HCT116 (cell line): ENCODE results near the gene UBR2. TPM values are rescaled to one million over a fixed set of nuclear protein-coding genes. Genes with fewer than 3 reads are reported as not detected.

Experiments used
- ATAC-seq: fragments of 200-7000 bp; cut with Tn5 transposase; 2 replicates; pipeline ENCODE4 v1.9.1; 2020; ENCODE audit warnings: mild to moderate bottlenecking, moderate library complexity
- BruUV-seq: library from RNA; stranded (reverse); fragments of 400-500 nt; replicated peaks from 2 replicates; lab custom pipeline; 2021; lab: Mats Ljungman, UMichigan
- CTCF ChIA-PET: fragments of 300-600 bp; sonication (Branson Sonifier 250); formaldehyde crosslinking; loops from one replicate; lab custom pipeline; 2021; ENCODE audit warnings: antibody characterized with exemption; lab: Charles Lee
- POLR2A ChIA-PET: fragments of 300-600, 350-600 bp; sonication (Branson Sonifier 250); formaldehyde crosslinking; loops from one replicate; lab custom pipeline; 2021; ENCODE audit warnings: antibody characterized with exemption; lab: Charles Lee
- RAD21 ChIA-PET, 2 experiments: fragments of 300-600 bp; sonication (Branson Sonifier 250); formaldehyde crosslinking; loops; one replicate each; lab custom pipeline; 2023; ENCODE audit warnings: low total read pairs in 2 of 2; ENCODE audit not compliant: uncharacterized antibody in 2 of 2, unreplicated experiment in 2 of 2, low non-redundant PET in 1 of 2; lab: Charles Lee
- DNase-seq: peaks from one replicate; pipeline ENCODE4 v3.0.0-alpha.2; 2010; ENCODE audit warnings: low read depth, low spot score
- H2AFZ ChIP-seq: fragments of 200-600 bp; shearing (Covaris generic), sonication (generic); 2 replicates; pipeline ENCODE4 v1.6.1; 2017; ENCODE audit warnings: low read depth, mixed run types, mixed read lengths, antibody characterized with exemption, low read length; ENCODE audit not compliant: poor library complexity, severe bottlenecking
- H3K27ac ChIP-seq: 2 replicates; pipeline ENCODE4 v1.5.1; 2012; ENCODE audit warnings: low read depth, low read length
- H3K27me3 ChIP-seq: fragments of 200-600 bp; sonication (generic); 2 replicates; pipeline ENCODE4 v1.6.1; 2016; ENCODE audit warnings: mixed run types, low read length, mixed read lengths; ENCODE audit not compliant: insufficient read depth
- H3K36me3 ChIP-seq, 2 experiments: fragments of 200-500 bp in 1 of 2; fragments of 200-600 bp in 1 of 2; sonication (Bioruptor generic) in 1 of 2; sonication (generic) in 1 of 2; 2 replicates each; pipeline versions ENCODE4 v1.5.1 to v1.6.1; 2014 to 2016; ENCODE audit warnings: low read length in 2 of 2, inconsistent platforms in 1 of 2, mixed read lengths in 1 of 2, mixed run types in 1 of 2; ENCODE audit not compliant: insufficient read depth in 2 of 2, control insufficient read depth in 1 of 2
- H3K4me1 ChIP-seq, 2 experiments: fragments of 200-600 bp in 1 of 2; sonication (generic) in 1 of 2; 2 replicates each; pipeline versions ENCODE4 v1.5.1 to v1.6.1; 2012 to 2017; ENCODE audit warnings: low read length in 2 of 2, inconsistent platforms in 1 of 2, mild to moderate bottlenecking in 1 of 2, mixed read lengths in 1 of 2, mixed run types in 1 of 2, moderate library complexity in 1 of 2; ENCODE audit not compliant: insufficient read depth in 2 of 2, control insufficient read depth in 1 of 2
- H3K4me2 ChIP-seq: fragments of 200-600 bp; sonication (generic); 2 replicates; pipeline ENCODE4 v1.6.1; 2017; ENCODE audit warnings: mixed run types, low read length, mixed read lengths
- H3K4me3 ChIP-seq, 2 experiments: fragments of 200-600 bp in 1 of 2; sonication (generic) in 1 of 2; replicated peaks in 1 of 2; 2 replicates each; pipeline ENCODE4 v1.5.1; 2011 to 2016; ENCODE audit warnings: low read length in 2 of 2, control low read depth in 1 of 2, low read depth in 1 of 2, mild to moderate bottlenecking in 1 of 2, mixed read lengths in 1 of 2, mixed run types in 1 of 2
- H3K79me2 ChIP-seq: fragments of 200-600 bp; sonication (generic); 2 replicates; pipeline ENCODE4 v1.6.1; 2017; ENCODE audit warnings: mild to moderate bottlenecking, mixed run types, low read length, moderate library complexity, mixed read lengths; ENCODE audit not compliant: insufficient read depth
- H3K9ac ChIP-seq: fragments of 200-600 bp; sonication (generic); 2 replicates; pipeline ENCODE4 v1.6.1; 2016; ENCODE audit warnings: low read length, mixed read lengths
- H3K9me2 ChIP-seq: fragments of 200-600 bp; sonication (generic), shearing (Covaris generic); 2 replicates; pipeline ENCODE4 v1.6.1; 2017; ENCODE audit warnings: mixed run types, mild to moderate bottlenecking, moderate library complexity; ENCODE audit not compliant: insufficient read depth
- H3K9me3 ChIP-seq, 2 experiments: fragments of 200-500 bp in 1 of 2; fragments of 200-600 bp in 1 of 2; sonication (Bioruptor generic) in 1 of 2; sonication (generic) in 1 of 2; 2 replicates each; pipeline ENCODE4 v1.6.1; 2014 to 2017; ENCODE audit warnings: low read length in 2 of 2, mixed read lengths in 2 of 2, inconsistent platforms in 1 of 2, low read depth in 1 of 2, mild to moderate bottlenecking in 1 of 2, mixed run types in 1 of 2, moderate library complexity in 1 of 2; ENCODE audit not compliant: control insufficient read depth in 1 of 2, insufficient read depth in 1 of 2
- H4K20me1 ChIP-seq: fragments of 200-600 bp; sonication (generic), shearing (Covaris generic); 2 replicates; pipeline ENCODE4 v1.6.1; 2017; ENCODE audit warnings: mixed run types, mild to moderate bottlenecking, moderate library complexity; ENCODE audit not compliant: insufficient read depth
- ELF1 ChIP-seq: IDR thresholded peaks from 2 replicates; pipeline ENCODE4 v1.6.1; 2012; ENCODE audit warnings: low read depth, borderline replicate concordance
- FOSL1 ChIP-seq: IDR thresholded peaks from 2 replicates; pipeline ENCODE4 v1.6.1; 2012; ENCODE audit warnings: low read depth
- SRF ChIP-seq: IDR thresholded peaks from 2 replicates; pipeline ENCODE4 v1.6.1; 2012; ENCODE audit warnings: low read depth
- YY1 ChIP-seq: IDR thresholded peaks from 2 replicates; pipeline ENCODE4 v1.6.1; 2011; ENCODE audit warnings: low read length, low read depth, moderate library complexity, mild to moderate bottlenecking; ENCODE audit not compliant: insufficient replicate concordance; ENCODE audit errors: extremely low read depth
- ZBTB33 ChIP-seq: IDR thresholded peaks from 2 replicates; pipeline ENCODE4 v1.6.1; 2011; ENCODE audit warnings: mild to moderate bottlenecking, low read length, moderate library complexity; ENCODE audit not compliant: insufficient replicate concordance; ENCODE audit errors: extremely low read depth
- ZNF274 ChIP-seq: fragments of 200-500 bp; sonication (Bioruptor generic); IDR thresholded peaks from 2 replicates; pipeline ENCODE4 v1.6.1; 2014; ENCODE audit warnings: mild to moderate bottlenecking, low read depth, low read length, inconsistent platforms
- intact Hi-C: fragments of 100-400 bp; cut with micrococcal nuclease; formaldehyde crosslinking; loops from 2 replicates; pipeline ENCODE4 v1.10.0; 2022
- total RNA-seq: library from RNA; stranded (reverse); gene quantifications from one replicate; pipeline ENCODE4 v1.2.1, GENCODE V29; 2021; ENCODE audit not compliant: unreplicated experiment
- TF ChIP-seq, protein P1 (sequence below), 3 experiments: fragments of 200-600 bp in 1 of 3; sonication (generic) in 1 of 3; IDR thresholded peaks in 2 of 3; conservative IDR thresholded peaks in 1 of 3; 2 replicates each; pipeline ENCODE4 v1.5.1; 2012 to 2017; ENCODE audit warnings: low read depth in 2 of 3, low read length in 2 of 3, antibody characterized with exemption in 1 of 3, borderline replicate concordance in 1 of 3, control low read depth in 1 of 3, mild to moderate bottlenecking in 1 of 3, mixed read lengths in 1 of 3, mixed run types in 1 of 3, moderate library complexity in 1 of 3; ENCODE audit not compliant: insufficient read depth in 1 of 3

UBR2 gene
- total RNA-seq, 1 experiment from 2014 or later: 20.5 TPM

DNA sequence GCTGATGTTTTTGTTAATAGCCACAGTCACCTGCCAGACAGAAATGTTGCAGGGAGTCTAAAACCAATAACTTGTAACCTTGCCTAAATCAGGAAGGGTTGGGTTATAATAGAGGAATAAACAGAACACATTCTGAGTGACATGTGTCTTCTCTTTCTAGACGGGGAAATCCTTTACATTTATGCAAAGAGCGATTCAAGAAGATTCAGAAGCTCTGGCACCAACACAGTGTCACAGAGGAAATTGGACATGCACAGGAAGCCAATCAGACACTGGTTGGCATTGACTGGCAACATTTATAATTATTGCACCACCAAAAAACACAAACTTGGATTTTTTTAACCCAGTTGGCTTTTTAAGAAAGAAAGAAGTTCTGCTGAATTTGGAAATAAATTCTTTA is 127.0 kb downstream of the UBR2 start:
- H3K4me3 ChIP-seq: no peak overlapping the region
- ATAC-seq (no peak), DNase-seq (no peak)
- no peak overlapping the region for H2AFZ ChIP-seq
- no peaks in the 10 kb centered on the region for H4K20me1 ChIP-seq
- peaks cover 8 to 28% of the 10 kb centered on the region in 2 experiments; a peak in 3 of 4 replicates for H3K36me3 ChIP-seq
- TF ChIP-seq SRF (no peak), FOSL1 (no peak), ZBTB33 (no peak), ZNF274 (no peak), YY1 (no peak), ELF1 (no peak)
- TF ChIP-seq, protein P1, sequence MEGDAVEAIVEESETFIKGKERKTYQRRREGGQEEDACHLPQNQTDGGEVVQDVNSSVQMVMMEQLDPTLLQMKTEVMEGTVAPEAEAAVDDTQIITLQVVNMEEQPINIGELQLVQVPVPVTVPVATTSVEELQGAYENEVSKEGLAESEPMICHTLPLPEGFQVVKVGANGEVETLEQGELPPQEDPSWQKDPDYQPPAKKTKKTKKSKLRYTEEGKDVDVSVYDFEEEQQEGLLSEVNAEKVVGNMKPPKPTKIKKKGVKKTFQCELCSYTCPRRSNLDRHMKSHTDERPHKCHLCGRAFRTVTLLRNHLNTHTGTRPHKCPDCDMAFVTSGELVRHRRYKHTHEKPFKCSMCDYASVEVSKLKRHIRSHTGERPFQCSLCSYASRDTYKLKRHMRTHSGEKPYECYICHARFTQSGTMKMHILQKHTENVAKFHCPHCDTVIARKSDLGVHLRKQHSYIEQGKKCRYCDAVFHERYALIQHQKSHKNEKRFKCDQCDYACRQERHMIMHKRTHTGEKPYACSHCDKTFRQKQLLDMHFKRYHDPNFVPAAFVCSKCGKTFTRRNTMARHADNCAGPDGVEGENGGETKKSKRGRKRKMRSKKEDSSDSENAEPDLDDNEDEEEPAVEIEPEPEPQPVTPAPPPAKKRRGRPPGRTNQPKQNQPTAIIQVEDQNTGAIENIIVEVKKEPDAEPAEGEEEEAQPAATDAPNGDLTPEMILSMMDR (IDR thresholded peaks at IDR 0.05 in 2 of 3, conservative IDR thresholded peaks at IDR 0.05 in 1 of 3; ENCODE audit: borderline replicate concordance in 1 of 3, insufficient read depth in 1 of 3, low read depth in 2 of 3, low read length in 2 of 3): no peak
- no peaks in the 10 kb centered on the region for H3K27me3 ChIP-seq
- intact Hi-C loops: no loop called here
- no peaks in the 10 kb centered on the region for H3K9me3 ChIP-seq
- no peaks in the 10 kb centered on the region for H3K79me2 ChIP-seq
- BruUV-seq: no TSS peak
- no peaks in the 10 kb centered on the region for H3K9me2 ChIP-seq
- H3K27ac ChIP-seq: no peak overlapping the region
- POLR2A ChIA-PET: no interaction called here
- H3K4me2 ChIP-seq: no peak overlapping the region
- no peak overlapping the region for H3K9ac ChIP-seq
- RAD21 ChIA-PET: no interaction called here
- peaks cover 16 to 31% of the 10 kb centered on the region in 2 experiments; a peak in 3 of 4 replicates for H3K4me1 ChIP-seq
- CTCF ChIA-PET: interaction anchor here (2.0 kb wide), 1 partner anchor 29 kb away, joined by 7 read pairs; no protein-coding TSS in a partner anchor
